Thoracic aorta (tissue), 2 donors: Measurements from ENCODE around the gene SYNE2. TPM values are rescaled to one million over a fixed set of nuclear protein-coding genes. Genes with fewer than 3 reads are reported as not detected.

ENCODE experiments used
- ATAC-seq: fragments of 150-250 bp; one replicate; pipeline ENCODE4 v1.8.0; 2017; ENCODE audit warnings: low read depth; ENCODE audit not compliant: insufficient number of reproducible peaks, low FRiP score
- DNase-seq: peaks from one replicate; pipeline ENCODE4 v3.0.0-alpha.2; 2020; ENCODE audit warnings: low spot score
- H3K27ac ChIP-seq, 2 donors: fragments of 200-600 bp; sonication (generic); 1 replicate in 1 of 2; 2 replicates in 1 of 2; pipeline ENCODE4 v1.5.1; 2016; ENCODE audit warnings: mild to moderate bottlenecking in 2 of 2, moderate library complexity in 2 of 2
- H3K27me3 ChIP-seq: fragments of 200-600 bp; sonication (generic); replicated peaks from 2 replicates; pipeline ENCODE4 v1.6.0; 2016; ENCODE audit warnings: mild to moderate bottlenecking; ENCODE audit not compliant: insufficient read depth
- H3K36me3 ChIP-seq: fragments of 200-600 bp; sonication (generic); one replicate; pipeline ENCODE4 v1.5.1; 2016
- H3K4me1 ChIP-seq, 2 donors: fragments of 200-600 bp; sonication (generic); 1 replicate in 1 of 2; 2 replicates in 1 of 2; pipeline versions ENCODE4 v1.5.1 to v1.6.0; 2016; ENCODE audit warnings: low read depth in 2 of 2, mild to moderate bottlenecking in 1 of 2; ENCODE audit not compliant: control insufficient read depth in 1 of 2
- H3K4me3 ChIP-seq: fragments of 200-600 bp; sonication (generic); 2 replicates; pipeline ENCODE4 v1.5.1; 2016; ENCODE audit warnings: mild to moderate bottlenecking
- H3K9me3 ChIP-seq: fragments of 200-600 bp; sonication (generic); 2 replicates; pipeline ENCODE4 v1.5.1; 2016
- CTCF ChIP-seq: fragments of 200-600 bp; sonication (generic); IDR thresholded peaks from one replicate; pipeline ENCODE4 v1.5.1; 2019; ENCODE audit warnings: antibody characterized with exemption
- total RNA-seq, 2 donors: library from RNA; depleted of rRNA; stranded (reverse); fragments of >200 nt; gene quantifications; one replicate each; pipeline versions ENCODE4 v1.1.0 to v1.2.3, GENCODE V29; 2016

Gene SYNE2
- total RNA-seq, 2 donors from 2014 or later = 125 to 256 TPM

DNA sequence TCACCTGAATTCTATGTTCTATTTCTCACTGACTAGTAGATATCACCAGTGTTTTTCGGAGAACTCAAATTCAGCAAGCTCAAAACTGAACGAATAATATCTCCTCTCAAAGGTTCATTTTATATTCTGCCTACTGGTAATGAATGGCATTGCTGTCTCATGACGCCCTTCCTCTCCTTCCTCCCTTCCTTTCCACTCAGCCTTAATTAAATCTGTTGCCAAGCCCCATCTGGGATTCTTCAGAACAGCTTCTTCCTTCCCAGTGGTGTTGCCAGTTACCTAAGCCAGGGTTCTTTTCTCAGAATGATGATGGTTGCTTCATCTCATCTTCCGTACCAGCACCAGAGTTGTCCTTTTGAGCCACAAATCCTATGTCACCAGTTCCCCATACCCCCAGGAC lies 143.2 kb downstream of the SYNE2 start:
- Histone ChIP-seq H3K27me3 (no peaks in the 10 kb centered on the region), H3K9me3 (no peaks in the 10 kb centered on the region), H3K27ac (no peak overlapping the region), H3K4me3 (no peak overlapping the region), H3K4me1 (no peaks in the 10 kb centered on the region), H3K36me3 (peaks cover 29% of the 10 kb centered on the region)
- no peak for ATAC-seq
- DNase-seq = no peak
- no peak for TF ChIP-seq CTCF

- Histone ChIP-seq H3K36me3 (peaks cover 25% of the 10 kb centered on the region), H3K4me1 (no peaks in the 10 kb centered on the region), H3K4me3 (no peak overlapping the region), H3K27ac (no peak overlapping the region), H3K27me3 (no peaks in the 10 kb centered on the region), H3K9me3 (no peaks in the 10 kb centered on the region)
- no peak for TF ChIP-seq CTCF
- ATAC-seq (no peak), DNase-seq (no peak)
Observed at GRCh38 chr14:63996625-63997220, 143.9 kb downstream of the SYNE2 start.

- no peak for TF ChIP-seq CTCF
- no peak for DNase-seq
- peaks cover 23% of the 10 kb centered on the region for H3K36me3 ChIP-seq
Observed at GRCh38 chr14:64000749-64001148, 147.9 kb downstream of the SYNE2 start.

GRCh38 chr14:64005822-64006221 lies 153.0 kb downstream of the SYNE2 start:
- ATAC-seq (no peak), DNase-seq (no peak)

More at GRCh38 chr14:64000749-64001148, 147.9 kb downstream of the SYNE2 start:
- Histone ChIP-seq H3K27me3 (no peaks in the 10 kb centered on the region), H3K4me1 (no peaks in the 10 kb centered on the region), H3K27ac (no peak overlapping the region), H3K9me3 (no peaks in the 10 kb centered on the region), H3K4me3 (no peak overlapping the region)
- ATAC-seq = no peak

GRCh38 chr14:64008016-64008415 lies 155.2 kb downstream of the SYNE2 start:
- no peaks in the 10 kb centered on the region for H3K9me3 ChIP-seq
- no peak overlapping the region for H3K27ac ChIP-seq
- no peaks in the 10 kb centered on the region for H3K27me3 ChIP-seq
- H3K4me1 ChIP-seq = no peaks in the 10 kb centered on the region
- DNase-seq (no peak), ATAC-seq (no peak)
- no peak overlapping the region for H3K4me3 ChIP-seq
- peaks cover 14% of the 10 kb centered on the region for H3K36me3 ChIP-seq
- no peak for TF ChIP-seq CTCF

More at GRCh38 chr14:64005822-64006221, 153.0 kb downstream of the SYNE2 start:
- Histone ChIP-seq H3K27ac (no peak overlapping the region), H3K4me1 (no peaks in the 10 kb centered on the region), H3K27me3 (no peaks in the 10 kb centered on the region), H3K36me3 (peaks cover 14% of the 10 kb centered on the region), H3K4me3 (no peak overlapping the region), H3K9me3 (no peaks in the 10 kb centered on the region)
- no peak for TF ChIP-seq CTCF
